Neural cell (in vitro differentiated cells): Measurements from ENCODE around the gene EIF5. TPM values are rescaled to one million over a fixed set of nuclear protein-coding genes. Genes with fewer than 3 reads are reported as not detected.

Experiments
- H2AFZ ChIP-seq: fragments of 200-600, 300-800 bp; sonication (generic), shearing (Covaris generic); 2 replicates; pipeline ENCODE4 v1.6.0; 2014; ENCODE audit warnings: low read depth, mild to moderate bottlenecking, antibody characterized with exemption, low read length, moderate library complexity
- H3F3A ChIP-seq: fragments of 200-600 bp; shearing (Covaris generic); 2 replicates; pipeline ENCODE4 v1.6.1; 2016; ENCODE audit warnings: mild to moderate bottlenecking, moderate library complexity, mixed read lengths, antibody characterized with exemption, low read length; ENCODE audit not compliant: insufficient read depth, poor library complexity, severe bottlenecking
- H3K27ac ChIP-seq: fragments of 200-600, 300-800 bp; sonication (generic), shearing (Covaris generic); 2 replicates; pipeline ENCODE4 v1.5.1; 2014; ENCODE audit warnings: mild to moderate bottlenecking, low read length, moderate library complexity
- H3K27me3 ChIP-seq: fragments of 300-800, 200-600 bp; sonication (generic), shearing (Covaris generic); 2 replicates; pipeline ENCODE4 v1.6.0; 2014; ENCODE audit warnings: mild to moderate bottlenecking, low read depth, low read length, moderate library complexity; ENCODE audit not compliant: insufficient read depth
- H3K36me3 ChIP-seq: fragments of 300-800, 200-600 bp; sonication (generic), shearing (Covaris generic); 2 replicates; pipeline ENCODE4 v1.5.1; 2014; ENCODE audit warnings: mild to moderate bottlenecking, antibody characterized with exemption, low read length, moderate library complexity; ENCODE audit not compliant: insufficient read depth
- H3K4me2 ChIP-seq: fragments of 300-800, 200-600 bp; sonication (generic), shearing (Covaris generic); 2 replicates; pipeline ENCODE4 v1.6.0; 2014; ENCODE audit warnings: mild to moderate bottlenecking, low read length
- H3K4me3 ChIP-seq: fragments of 300-800, 200-600 bp; sonication (generic), shearing (Covaris generic); 2 replicates; pipeline ENCODE4 v1.5.1; 2014; ENCODE audit warnings: mild to moderate bottlenecking, low read length, moderate library complexity
- H3K79me2 ChIP-seq: fragments of 200-600 bp; shearing (Covaris generic); replicated peaks from 2 replicates; pipeline ENCODE4 v1.6.0; 2014; ENCODE audit warnings: mild to moderate bottlenecking, low read length, moderate library complexity; ENCODE audit not compliant: insufficient read depth
- H3K9ac ChIP-seq: fragments of 300-800, 200-600 bp; sonication (generic), shearing (Covaris generic); 2 replicates; pipeline ENCODE4 v1.6.1; 2016; ENCODE audit warnings: mild to moderate bottlenecking, low read length, mixed read lengths
- H3K9me2 ChIP-seq: fragments of 200-600 bp; shearing (Covaris generic); 2 replicates; pipeline ENCODE4 v1.6.1; 2016; ENCODE audit warnings: mild to moderate bottlenecking, low read length, mixed read lengths; ENCODE audit not compliant: insufficient read depth
- H3K9me3 ChIP-seq: fragments of 200-600, 300-800 bp; sonication (generic), shearing (Covaris generic); 2 replicates; pipeline ENCODE4 v1.6.1; 2016; ENCODE audit warnings: mild to moderate bottlenecking, mixed run types, low read length, moderate library complexity, mixed read lengths
- H4K20me1 ChIP-seq: fragments of 200-600 bp; shearing (Covaris generic); 2 replicates; pipeline ENCODE4 v1.6.1; 2016; ENCODE audit warnings: mild to moderate bottlenecking, mixed run types; ENCODE audit not compliant: insufficient read depth
- CTCF ChIP-seq: fragments of 450-650 bp; IDR thresholded peaks from 2 replicates; pipeline ENCODE4 v1.5.1; 2014; ENCODE audit warnings: antibody characterized with exemption, mild to moderate bottlenecking, moderate library complexity; ENCODE audit not compliant: poor library complexity, severe bottlenecking
- EP300 ChIP-seq: fragments of 450-650 bp; conservative IDR thresholded peaks from 2 replicates; pipeline ENCODE4 v1.6.1; 2014; ENCODE audit warnings: antibody characterized with exemption, mild to moderate bottlenecking, moderate library complexity; ENCODE audit not compliant: poor library complexity, severe bottlenecking
- EZH2 ChIP-seq: fragments of 200-600, 300-800 bp; shearing (Covaris generic), sonication (generic); IDR thresholded peaks from 2 replicates; pipeline ENCODE4 v1.6.1; 2014; ENCODE audit warnings: antibody characterized with exemption, low read length, borderline replicate concordance, mild to moderate bottlenecking; ENCODE audit not compliant: insufficient read depth, poor library complexity, severe bottlenecking
- MXI1 ChIP-seq: fragments of 450-650 bp; conservative IDR thresholded peaks from 2 replicates; pipeline ENCODE4 v1.6.1; 2014; ENCODE audit warnings: antibody characterized with exemption, mild to moderate bottlenecking; ENCODE audit not compliant: poor library complexity, severe bottlenecking
- RAD21 ChIP-seq: fragments of 450-650 bp; conservative IDR thresholded peaks from 2 replicates; pipeline ENCODE4 v1.6.1; 2014; ENCODE audit warnings: antibody characterized with exemption, mild to moderate bottlenecking, moderate library complexity
- REST ChIP-seq: IDR thresholded peaks from 2 replicates; pipeline ENCODE4 v1.6.1; 2012; ENCODE audit warnings: borderline replicate concordance
- SMC3 ChIP-seq: fragments of 450-650 bp; conservative IDR thresholded peaks from 2 replicates; pipeline ENCODE4 v1.6.1; 2014; ENCODE audit warnings: antibody characterized with exemption, mild to moderate bottlenecking, moderate library complexity; ENCODE audit not compliant: poor library complexity
- TAF1 ChIP-seq: IDR thresholded peaks from 2 replicates; pipeline ENCODE4 v1.6.1; 2012; ENCODE audit warnings: low read depth
- polyA plus RNA-seq: library from polyadenylated mRNA; depleted of rRNA; stranded (reverse); fragments of >200 nt; gene quantifications from 2 replicates; pipeline ENCODE4 v1.2.3, GENCODE V29; 2014

EIF5 gene
- polyA plus RNA-seq, 1 donor from 2014 or later: 188 TPM

GRCh38 chr14:103290961-103291360 is 43.1 kb upstream of the EIF5 start:
- H3F3A ChIP-seq: no peaks in the 10 kb centered on the region
- H3K27ac ChIP-seq: no peak overlapping the region
- H3K4me3 ChIP-seq: no peak overlapping the region
- H3K9me2 ChIP-seq: no peaks in the 10 kb centered on the region
- H3K79me2 ChIP-seq: no peaks in the 10 kb centered on the region
- H3K4me2 ChIP-seq: no peak overlapping the region
- no peaks in the 10 kb centered on the region for H4K20me1 ChIP-seq
- no peak overlapping the region for H3K9ac ChIP-seq
- no peak for TF ChIP-seq MXI1
- TF ChIP-seq REST: no peak
- no peak for TF ChIP-seq EP300
- no peak for TF ChIP-seq CTCF
- H2AFZ ChIP-seq: no peak overlapping the region
- H3K36me3 ChIP-seq: no peaks in the 10 kb centered on the region
- no peaks in the 10 kb centered on the region for H3K27me3 ChIP-seq
- no peaks in the 10 kb centered on the region for H3K9me3 ChIP-seq

- Histone ChIP-seq H2AFZ (no peak overlapping the region), H3K9ac (no peak overlapping the region), H3K79me2 (no peaks in the 10 kb centered on the region), H3F3A (no peaks in the 10 kb centered on the region), H3K9me2 (no peaks in the 10 kb centered on the region), H3K27me3 (no peaks in the 10 kb centered on the region), H3K9me3 (no peaks in the 10 kb centered on the region), H3K27ac (no peak overlapping the region), H4K20me1 (no peaks in the 10 kb centered on the region), H3K36me3 (no peaks in the 10 kb centered on the region), H3K4me2 (no peak overlapping the region), H3K4me3 (no peak overlapping the region)
- peak; percentile 96 for TF ChIP-seq RAD21
- no peak for TF ChIP-seq TAF1
- peak; percentile 95 for TF ChIP-seq CTCF
- TF ChIP-seq EP300: no peak
- no peak for TF ChIP-seq REST
- TF ChIP-seq SMC3: peak; percentile 97
- TF ChIP-seq EZH2: no peak
These were observed 41.3 kb upstream of the EIF5 start for GRCh38 chr14:103292426-103293374.
